Colonic mucosa (tissue), 4 donors: ENCODE measurements around the gene ZNF99. TPM values are rescaled to one million over a fixed set of nuclear protein-coding genes. Genes with fewer than 3 reads are reported as not detected.

Experiments used
- DNase-seq: peaks from one replicate; pipeline ENCODE4 v3.0.0-alpha.2; 2020
- H3K27ac ChIP-seq: fragments of 200-600 bp; one replicate; pipeline ENCODE4 v1.8.0; 2021
- H3K27me3 ChIP-seq: fragments of 200-600 bp; one replicate; pipeline ENCODE4 v1.8.0; 2021
- H3K36me3 ChIP-seq: fragments of 200-600 bp; one replicate; pipeline ENCODE4 v1.8.0; 2021
- H3K4me1 ChIP-seq: fragments of 200-600 bp; one replicate; pipeline ENCODE4 v1.8.0; 2021; ENCODE audit warnings: mild to moderate bottlenecking
- H3K4me3 ChIP-seq: fragments of 200-600 bp; one replicate; pipeline ENCODE4 v1.8.0; 2021
- H3K9ac ChIP-seq, 2 donors: one replicate each; pipeline ENCODE4 v1.7.0; 2013; ENCODE audit warnings: control low read depth in 2 of 2, low read depth in 2 of 2, low read length in 2 of 2
- H3K9me3 ChIP-seq: fragments of 200-600 bp; one replicate; pipeline ENCODE4 v1.8.0; 2021
- CTCF ChIP-seq: fragments of 200-600 bp; IDR thresholded peaks from one replicate; pipeline ENCODE4 v1.8.0; 2022; ENCODE audit warnings: antibody characterized with exemption, mild to moderate bottlenecking
- intact Hi-C: fragments of 100-400 bp; cut with DNase I; formaldehyde crosslinking; loops from one replicate; pipeline ENCODE4 v1.14.1; 2022
- total RNA-seq, 2 donors: library from RNA; stranded (reverse); fragmentation: NEBNext Ultra II Directional in 1 of 2; extraction: Animal tissue kit (Norgen Biotek cat#: 25700) in 1 of 2; gene quantifications; one replicate each; pipeline ENCODE4 v1.2.1, GENCODE V29; 2021
- donor health status: healthy.
- donor health status: DM: no; HTN: no; CAD: no.
- donor health status: DM: no; HTN: no; CAD: no.

Gene ZNF99
- not detected for total RNA-seq

GRCh38 chr19:22783651-22784410, at the start of gene ZNF99:
Gene ZNF99, minus strand, starts transcription at chr19:22784151. Its CDS starts 135 bp downstream, at chr19:22784016.
- H3K9me3 ChIP-seq: no peaks in the 10 kb centered on the region
- no peak within 1 kb of the TSS for H3K9ac ChIP-seq
- no peaks in the 10 kb centered on the region for H3K27me3 ChIP-seq
- no peak within 1 kb of the TSS for H3K4me3 ChIP-seq
- H3K4me1 ChIP-seq: no peaks in the 10 kb centered on the region
- no peak for DNase-seq
- intact Hi-C loops: no loop called here
- no peaks in the 10 kb centered on the region for H3K36me3 ChIP-seq
- H3K27ac ChIP-seq: no peak within 1 kb of the TSS
- no peak for TF ChIP-seq CTCF

- Histone ChIP-seq H3K36me3 (no peaks in the 10 kb centered on the region), H3K27ac (no peak within 1 kb of the TSS), H3K27me3 (no peaks in the 10 kb centered on the region), H3K4me3 (no peak within 1 kb of the TSS), H3K9me3 (no peaks in the 10 kb centered on the region), H3K4me1 (no peaks in the 10 kb centered on the region), H3K9ac (no peak within 1 kb of the TSS)
- intact Hi-C loops: no loop called here
- TF ChIP-seq CTCF: no peak
- DNase-seq: no peak
Measured at GRCh38 chr19:22832031-22832762, 48.2 kb upstream of the ZNF99 start, which contains the start of gene ZNF723. Gene ZNF723, plus strand, starts transcription at chr19:22832291. Its CDS starts 89 bp downstream, at chr19:22832380.

GRCh38 chr19:22831211-22831610, 47.3 kb upstream of the ZNF99 start:
- H3K4me3 ChIP-seq: no peak overlapping the region
- TF ChIP-seq CTCF: no peak
- H3K36me3 ChIP-seq: no peaks in the 10 kb centered on the region
- H3K27me3 ChIP-seq: no peaks in the 10 kb centered on the region
- no peak overlapping the region for H3K9ac ChIP-seq
- intact Hi-C loops: no loop called here
- no peaks in the 10 kb centered on the region for H3K9me3 ChIP-seq
- H3K4me1 ChIP-seq: no peaks in the 10 kb centered on the region
- H3K27ac ChIP-seq: no peak overlapping the region
- no peak for DNase-seq

GRCh38 chr19:22814124-22814523, 30.2 kb upstream of the ZNF99 start:
- H3K9me3 ChIP-seq: no peaks in the 10 kb centered on the region

More at GRCh38 chr19:22814124-22814523, 30.2 kb upstream of the ZNF99 start:
- no peaks in the 10 kb centered on the region for H3K4me1 ChIP-seq
- H3K4me3 ChIP-seq: no peak overlapping the region
- no peaks in the 10 kb centered on the region for H3K36me3 ChIP-seq
- intact Hi-C loops: no loop called here
- no peak overlapping the region for H3K27ac ChIP-seq
- no peaks in the 10 kb centered on the region for H3K27me3 ChIP-seq
- H3K9ac ChIP-seq: no peak overlapping the region
- TF ChIP-seq CTCF: no peak
- no peak for DNase-seq
